Spleen (tissue), 11 donors: Measurements from ENCODE around the gene CALM3. TPM values are rescaled to one million over a fixed set of nuclear protein-coding genes. Genes with fewer than 3 reads are reported as not detected.
A peak's percentile ranks its signal among the peaks of the same experiment; 100 is the strongest.

Experiments
- DNase-seq: peaks from one replicate; pipeline ENCODE4 v3.0.0-alpha.2; 2020
- H3K27ac ChIP-seq, 8 donors: fragments of 200-600 bp; sonication (generic) in 7 of 8; 1 replicate in 4 of 8; 2 replicates in 4 of 8; pipeline versions ENCODE4 v1.5.0 to v1.8.0; 2016 to 2021; ENCODE audit warnings: inconsistent platforms in 4 of 8, mild to moderate bottlenecking in 4 of 8, moderate library complexity in 1 of 8
- H3K27me3 ChIP-seq, 7 donors: fragments of 200-600 bp; sonication (generic) in 6 of 7; replicated peaks in 1 of 7; 1 replicate in 4 of 7; 2 replicates in 3 of 7; pipeline versions ENCODE4 v1.5.0 to v1.8.0; 2016 to 2021; ENCODE audit warnings: inconsistent platforms in 3 of 7, mild to moderate bottlenecking in 1 of 7
- H3K36me3 ChIP-seq, 6 donors: fragments of 200-600 bp; sonication (generic) in 5 of 6; 1 replicate in 4 of 6; 2 replicates in 2 of 6; pipeline versions ENCODE4 v1.5.0 to v1.8.0; 2016 to 2021; ENCODE audit warnings: inconsistent platforms in 2 of 6
- H3K4me1 ChIP-seq, 6 donors: fragments of 200-600 bp; sonication (generic) in 5 of 6; 1 replicate in 3 of 6; 2 replicates in 3 of 6; pipeline versions ENCODE4 v1.5.0 to v1.8.0; 2016 to 2021; ENCODE audit warnings: inconsistent platforms in 3 of 6
- H3K4me3 ChIP-seq, 8 donors: fragments of 200-600 bp; sonication (generic) in 7 of 8; 1 replicate in 4 of 8; 2 replicates in 4 of 8; pipeline versions ENCODE4 v1.5.0 to v1.8.0; 2016 to 2021; ENCODE audit warnings: inconsistent platforms in 4 of 8, mild to moderate bottlenecking in 4 of 8, moderate library complexity in 2 of 8
- H3K9me3 ChIP-seq, 8 donors: fragments of 200-600 bp; sonication (generic) in 7 of 8; 1 replicate in 4 of 8; 2 replicates in 4 of 8; pipeline versions ENCODE4 v1.5.0 to v1.8.0; 2016 to 2021; ENCODE audit warnings: inconsistent platforms in 4 of 8
- POLR2A ChIP-seq, 3 donors: fragments of 450-650 bp; IDR thresholded peaks; one replicate each; pipeline ENCODE4 v1.5.1; 2017; ENCODE audit warnings: antibody characterized with exemption in 3 of 3, mild to moderate bottlenecking in 1 of 3
- POLR2AphosphoS5 ChIP-seq, 3 donors: sonication (generic); formaldehyde crosslinking; IDR thresholded peaks; one replicate each; pipeline ENCODE4 v1.5.1; 2017; ENCODE audit warnings: antibody characterized with exemption in 3 of 3
- WGBS, 5 donors: extraction: QIAGEN DNeasy Blood & Tissue Kit in 3 of 5; methylation state at CpG; one replicate each; pipeline versions ENCODE4 v1.1.5 to v1.1.7; 2013 to 2018; 5-methylcytosine and 5-hydroxymethylcytosine counted together
- intact Hi-C: fragments of 100-400 bp; cut with DNase I; formaldehyde crosslinking; loops from one replicate; pipeline ENCODE4 v1.15.0; 2023; ENCODE audit warnings: low total_unique reads
- polyA plus RNA-seq, 3 donors: library from polyadenylated mRNA; stranded (reverse); fragments of 200-250 nt; gene quantifications; one replicate each; pipeline ENCODE4 v1.2.1, GENCODE V29; 2013
- total RNA-seq, 7 donors: library from RNA; depleted of rRNA in 3 of 7; stranded (reverse); fragments of >200 nt in 3 of 7; fragmentation: NEBNext Ultra II Directional in 4 of 7; extraction: Animal tissue kit (Norgen Biotek cat#: 25700) in 4 of 7; gene quantifications; one replicate each; pipeline versions ENCODE4 v1.1.0 to v1.2.1, GENCODE V29; 2016 to 2021
- TF ChIP-seq, protein P1 (sequence below), 11 experiments: fragments of 200-600 bp in 7 of 11; fragments of 450-650 bp in 4 of 11; sonication (generic) in 4 of 11; IDR thresholded peaks in 8 of 11; conservative IDR thresholded peaks in 3 of 11; 1 replicate in 7 of 11; 2 replicates in 4 of 11; pipeline versions ENCODE4 v1.4.0 to v1.8.0; 2016 to 2021; ENCODE audit warnings: antibody characterized with exemption in 11 of 11, inconsistent platforms in 4 of 11, mild to moderate bottlenecking in 1 of 11
- donor health status: healthy with polysubstance abuse.
- donor health status: DM: no; HTN: no; CAD: no; lungs with moderate emphysema.
- donor health status: DM: no; HTN: no; CAD: no.
- donor health status: Bipolar disorder and iron deficiency.
- donor health status: healthy.
- donor health status: DM: no; HTN: no; CAD: no.
- donor health status: DM: yes; HTN: yes; CAD: no.

Gene CALM3
- total and polyA plus RNA-seq, 10 donors: 78.1 to 197 (median 140) TPM

DNA sequence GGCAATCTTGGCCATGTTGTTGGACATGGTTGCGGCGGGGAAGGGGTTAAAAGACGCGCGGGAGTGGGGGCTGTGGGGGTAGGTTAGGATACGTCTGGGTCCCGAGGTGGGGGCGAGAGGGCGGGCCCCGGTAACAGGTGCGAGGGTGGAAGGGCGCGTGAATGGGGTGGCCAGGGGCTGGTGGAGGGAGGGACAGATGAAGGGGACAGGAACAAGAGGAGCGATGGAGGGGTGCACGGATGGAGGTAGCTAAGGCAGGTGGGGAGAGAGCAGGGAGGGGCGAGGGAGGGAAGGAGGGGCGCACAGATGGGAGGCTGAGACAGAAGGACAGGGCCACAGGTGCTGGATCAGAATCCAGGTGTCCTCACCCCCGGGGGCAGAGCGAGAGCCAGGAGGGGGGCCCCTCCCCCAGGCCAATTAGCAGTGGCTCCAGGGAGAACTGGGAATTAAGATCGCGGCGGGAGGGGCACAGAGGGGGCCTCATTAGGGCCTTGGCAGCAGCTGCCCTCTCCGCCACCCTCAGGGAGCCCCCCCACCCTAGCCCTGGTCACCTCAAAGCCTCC, 33.6 kb downstream of the CALM3 start:
- intact Hi-C loops: no loop called here
- Histone ChIP-seq H3K9me3 (no peaks in the 10 kb centered on the region), H3K27me3 (peaks cover 0 to 74% (median 12%) of the 10 kb centered on the region in 7 donors), H3K36me3 (no peaks in the 10 kb centered on the region), H3K4me1 (peaks cover 21 to 74% (median 51%) of the 10 kb centered on the region in 6 donors), H3K27ac (peak overlapping the region in 1 of 8 donors; percentile 45), H3K4me3 (peak overlapping the region in 4 of 8 donors; percentile 16 to 61 (median 22))
- peak; percentile 74 for DNase-seq
- 6 to 10% (median 7%) methylated on average over 23 of the region's 23 CpGs for WGBS, 5 donors
- no peak for TF ChIP-seq POLR2AphosphoS5 (IDR thresholded peaks at IDR 0.05)
- TF ChIP-seq, protein P1, sequence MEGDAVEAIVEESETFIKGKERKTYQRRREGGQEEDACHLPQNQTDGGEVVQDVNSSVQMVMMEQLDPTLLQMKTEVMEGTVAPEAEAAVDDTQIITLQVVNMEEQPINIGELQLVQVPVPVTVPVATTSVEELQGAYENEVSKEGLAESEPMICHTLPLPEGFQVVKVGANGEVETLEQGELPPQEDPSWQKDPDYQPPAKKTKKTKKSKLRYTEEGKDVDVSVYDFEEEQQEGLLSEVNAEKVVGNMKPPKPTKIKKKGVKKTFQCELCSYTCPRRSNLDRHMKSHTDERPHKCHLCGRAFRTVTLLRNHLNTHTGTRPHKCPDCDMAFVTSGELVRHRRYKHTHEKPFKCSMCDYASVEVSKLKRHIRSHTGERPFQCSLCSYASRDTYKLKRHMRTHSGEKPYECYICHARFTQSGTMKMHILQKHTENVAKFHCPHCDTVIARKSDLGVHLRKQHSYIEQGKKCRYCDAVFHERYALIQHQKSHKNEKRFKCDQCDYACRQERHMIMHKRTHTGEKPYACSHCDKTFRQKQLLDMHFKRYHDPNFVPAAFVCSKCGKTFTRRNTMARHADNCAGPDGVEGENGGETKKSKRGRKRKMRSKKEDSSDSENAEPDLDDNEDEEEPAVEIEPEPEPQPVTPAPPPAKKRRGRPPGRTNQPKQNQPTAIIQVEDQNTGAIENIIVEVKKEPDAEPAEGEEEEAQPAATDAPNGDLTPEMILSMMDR (IDR thresholded peaks at IDR 0.05 in 8 of 11, conservative IDR thresholded peaks at IDR 0.05 in 3 of 11): no peak
- no peak for TF ChIP-seq POLR2A (IDR thresholded peaks at IDR 0.05)

DNA sequence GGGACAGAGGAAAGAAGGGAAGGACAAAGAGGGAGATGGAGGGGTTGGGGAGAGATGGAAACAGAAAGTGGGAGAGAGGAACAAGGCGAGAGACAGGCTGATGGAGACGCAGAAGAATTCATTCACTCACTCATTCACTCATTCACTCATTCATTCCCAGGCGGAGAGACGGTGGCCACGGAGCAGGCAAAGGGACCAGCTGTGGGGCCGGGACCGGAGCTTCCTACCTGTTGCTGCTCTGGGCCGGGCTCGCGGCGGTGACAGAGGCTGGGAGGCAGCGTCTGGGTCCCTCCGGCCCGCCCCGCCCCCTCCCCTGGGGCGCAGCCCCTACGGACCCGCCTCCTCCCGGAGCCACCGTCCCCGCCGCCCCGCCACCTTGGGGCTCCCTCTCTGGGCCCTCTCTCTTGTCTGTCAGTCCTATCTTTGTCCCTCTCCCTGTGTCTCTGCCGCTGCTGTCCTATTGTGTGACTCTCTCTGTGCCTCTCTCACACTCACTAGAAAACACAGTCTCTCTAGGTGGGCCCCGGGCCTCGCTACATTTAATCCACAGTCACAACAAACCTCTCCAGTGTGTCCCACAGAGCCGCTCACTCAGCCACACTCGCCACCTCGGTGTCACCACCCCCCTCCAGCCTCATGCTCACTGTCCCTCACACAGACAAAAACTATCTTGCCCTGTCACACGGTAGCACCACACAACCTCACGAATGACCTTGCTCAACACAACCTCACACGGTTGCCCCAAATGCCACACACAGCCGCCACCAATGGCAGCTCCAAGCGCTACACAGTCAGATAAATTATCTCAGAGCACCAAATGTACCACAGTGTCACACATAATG, 35.0 kb downstream of the CALM3 start, which contains the start of gene GNG8:
TSS of gene GNG8 (minus strand) at position 283 of the 842 bp plus-strand sequence. CDS start 1,520 bp downstream, outside the sequence.
- Histone ChIP-seq H3K36me3 (no peaks in the 10 kb centered on the region), H3K27ac (peak within 1 kb of the TSS in 1 of 8 donors; percentile 24), H3K9me3 (no peaks in the 10 kb centered on the region), H3K4me3 (no peak within 1 kb of the TSS), H3K4me1 (peaks cover 24 to 72% (median 52%) of the 10 kb centered on the region in 6 donors), H3K27me3 (peaks cover 0 to 87% (median 17%) of the 10 kb centered on the region in 7 donors)
- TF ChIP-seq, protein P1 (IDR thresholded peaks at IDR 0.05 in 8 of 11, conservative IDR thresholded peaks at IDR 0.05 in 3 of 11): no peak
- TF ChIP-seq POLR2A (IDR thresholded peaks at IDR 0.05) (no peak), POLR2AphosphoS5 (IDR thresholded peaks at IDR 0.05) (no peak)
- peak; percentile 75 for DNase-seq
- intact Hi-C loops: no loop called here
- WGBS, 5 donors: 32 to 51% (median 40%) methylated on average over 19 to 34 of the region's 34 CpGs

DNA sequence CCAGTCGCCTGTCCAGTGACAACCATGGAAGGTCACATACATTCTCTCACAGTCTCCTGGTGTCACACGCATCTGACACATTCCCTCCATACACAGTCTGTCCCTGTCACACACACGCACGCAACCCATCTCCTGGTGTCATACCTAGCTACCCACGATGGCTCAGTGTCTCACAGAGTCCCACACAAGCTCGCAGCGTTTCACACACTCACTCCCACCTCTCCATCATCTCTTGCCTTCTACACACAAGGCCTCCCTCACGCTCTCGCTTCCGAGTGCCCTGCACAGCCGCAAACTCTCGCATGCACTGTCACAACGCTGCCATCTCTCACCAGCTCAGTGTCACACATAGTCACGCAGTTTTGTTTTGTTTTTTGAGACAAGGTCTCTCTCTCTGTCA, 36.1 kb downstream of the CALM3 start:
- Histone ChIP-seq H3K27me3 (peaks cover 0 to 87% (median 17%) of the 10 kb centered on the region in 7 donors), H3K4me3 (no peak overlapping the region), H3K4me1 (peaks cover 24 to 65% (median 50%) of the 10 kb centered on the region in 6 donors), H3K9me3 (no peaks in the 10 kb centered on the region), H3K36me3 (no peaks in the 10 kb centered on the region), H3K27ac (no peak overlapping the region)
- intact Hi-C loops: no loop called here
- DNase-seq: no peak
- TF ChIP-seq POLR2AphosphoS5 (IDR thresholded peaks at IDR 0.05) (no peak), POLR2A (IDR thresholded peaks at IDR 0.05) (no peak)
- TF ChIP-seq, protein P1 (IDR thresholded peaks at IDR 0.05 in 8 of 11, conservative IDR thresholded peaks at IDR 0.05 in 3 of 11): no peak
- WGBS, 5 donors: 81 to 87% (median 84%) methylated on average over 14 of the region's 14 CpGs
